Cerebellar cortex (tissue), 1 donor: ENCODE results near the gene KISS1R.
A peak's percentile ranks its signal among the peaks of the same experiment; 100 is the strongest.
"Not testable (repeated sequence)": the region's sequence is repeated elsewhere in the genome, so short reads cannot be mapped to it uniquely, and the experiment has no call there.

Source experiments
- DNase-seq: peaks from one replicate; pipeline ENCODE4 v3.0.0-alpha.2; 2015; ENCODE audit warnings: low spot score

The KISS1R gene

GRCh38 chr19:953445-954271 lies 36.5 kb downstream of the KISS1R start:
- no peak for DNase-seq

GRCh38 chr19:954272-954671 lies 37.1 kb downstream of the KISS1R start:
- no peak for DNase-seq

GRCh38 chr19:954672-955494 lies 37.8 kb downstream of the KISS1R start:
- peak; percentile 40 for DNase-seq

GRCh38 chr19:955803-956765 lies 39.0 kb downstream of the KISS1R start:
- DNase-seq: peak; percentile 46

- peak; percentile 71 for DNase-seq
These were observed 39.8 kb downstream of the KISS1R start for GRCh38 chr19:956766-957440.

- not testable (repeated sequence) for DNase-seq
These were observed 40.4 kb downstream of the KISS1R start for GRCh38 chr19:957578-957977.

- no peak for DNase-seq
These were observed 42.1 kb downstream of the KISS1R start for GRCh38 chr19:958967-959855.

GRCh38 chr19:960020-960419 lies 42.9 kb downstream of the KISS1R start:
- DNase-seq: no peak

GRCh38 chr19:960601-960938 lies 43.4 kb downstream of the KISS1R start:
- DNase-seq: no peak

GRCh38 chr19:961866-962620 lies 44.9 kb downstream of the KISS1R start:
- DNase-seq: no peak

GRCh38 chr19:962683-963400 lies 45.7 kb downstream of the KISS1R start:
- no peak for DNase-seq

GRCh38 chr19:963486-963951 lies 46.4 kb downstream of the KISS1R start:
- no peak for DNase-seq

GRCh38 chr19:964116-964520 lies 47.0 kb downstream of the KISS1R start:
- no peak for DNase-seq

- DNase-seq: no peak
These were observed 47.9 kb downstream of the KISS1R start for GRCh38 chr19:964761-965694.

GRCh38 chr19:966485-967088 lies 49.5 kb downstream of the KISS1R start:
- no peak for DNase-seq
